ENCODE data around the gene ZNF608.

ZNF608 gene

DNA sequence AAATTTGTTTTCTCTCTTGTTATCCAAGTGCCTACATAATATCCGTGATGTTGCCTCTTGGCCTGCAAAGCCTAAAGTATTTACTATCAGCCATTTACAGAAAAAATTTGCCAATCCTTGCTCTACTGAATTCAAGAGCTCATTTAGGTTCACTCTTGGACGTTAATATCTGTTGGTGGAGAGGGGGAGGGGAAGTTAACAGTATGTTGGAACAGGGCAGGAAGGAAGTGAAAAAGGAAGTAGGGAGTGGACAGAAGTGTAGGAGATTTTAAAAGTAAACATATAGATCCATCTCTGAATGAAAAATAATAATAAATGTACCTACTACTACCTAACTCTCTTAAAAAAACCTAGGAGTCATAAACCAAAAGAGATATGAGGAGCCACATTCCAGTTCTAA is 32.8 kb downstream of the ZNF608 start:
- no peak for DNase-seq

DNA sequence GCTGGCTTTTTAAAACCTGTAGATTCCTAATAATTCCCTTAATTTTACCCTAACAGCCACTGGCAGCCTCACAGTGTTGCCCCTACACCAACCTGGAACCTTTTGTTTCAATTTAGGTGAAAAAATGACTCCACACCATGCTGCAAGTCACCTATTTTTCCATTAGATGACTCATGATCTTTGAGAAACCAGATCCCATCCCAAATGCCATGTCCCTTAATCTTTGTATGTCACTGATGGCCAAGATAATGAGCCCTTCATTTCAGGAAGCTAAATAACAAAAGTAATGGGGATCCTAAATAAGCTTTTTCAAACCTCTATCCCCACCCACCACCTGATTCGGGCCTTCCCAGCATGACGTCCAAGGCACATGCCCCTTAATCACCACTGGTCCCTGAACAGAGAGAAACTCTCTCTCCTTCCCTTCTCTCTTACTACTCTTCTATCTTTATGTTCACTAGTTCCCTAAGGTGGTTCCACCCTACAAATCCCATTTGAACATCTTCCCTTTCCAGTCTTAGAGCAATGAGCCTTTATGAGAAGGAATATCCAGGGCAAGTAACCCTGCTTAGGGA is 33.6 kb downstream of the ZNF608 start:
- DNase-seq: no peak

DNA sequence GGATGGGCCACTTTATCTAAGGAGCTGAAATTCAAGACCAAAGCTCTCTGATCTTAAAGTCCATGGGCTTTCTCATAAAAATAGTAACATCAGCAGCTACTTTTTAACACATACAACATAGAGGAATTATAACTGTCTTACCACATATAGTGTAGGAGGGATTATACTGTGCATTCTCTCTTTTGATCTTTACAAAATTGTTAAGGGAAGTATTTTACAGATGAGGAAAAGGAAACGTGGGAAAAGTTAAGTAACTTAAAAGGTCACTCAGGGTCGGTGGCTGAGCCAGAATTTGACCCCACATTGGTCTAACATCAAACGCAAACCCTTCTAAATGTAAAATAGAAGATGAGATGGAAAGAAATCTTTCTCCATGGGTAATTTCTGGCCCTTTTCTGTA is 38.4 kb downstream of the ZNF608 start:
- no peak for DNase-seq

DNA sequence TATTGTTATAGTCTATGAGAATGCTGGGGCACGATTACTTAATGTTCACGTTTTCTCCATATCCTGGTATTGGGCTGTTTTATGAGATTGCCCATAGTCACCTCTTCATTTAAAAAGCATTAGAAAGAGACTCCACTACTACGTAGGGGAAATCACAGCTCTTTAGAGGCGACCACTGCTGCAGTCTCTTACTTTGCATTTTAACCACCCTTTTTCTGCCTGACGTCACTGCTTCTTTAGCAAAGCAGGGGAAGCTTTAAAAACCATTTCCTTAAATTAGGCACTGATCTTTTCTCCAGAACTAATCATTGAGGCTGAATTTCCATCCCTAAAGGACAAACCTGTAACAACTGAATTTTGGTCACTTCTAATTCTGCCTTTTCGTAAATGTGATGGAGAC is 38.9 kb downstream of the ZNF608 start:
- DNase-seq: no peak

DNA sequence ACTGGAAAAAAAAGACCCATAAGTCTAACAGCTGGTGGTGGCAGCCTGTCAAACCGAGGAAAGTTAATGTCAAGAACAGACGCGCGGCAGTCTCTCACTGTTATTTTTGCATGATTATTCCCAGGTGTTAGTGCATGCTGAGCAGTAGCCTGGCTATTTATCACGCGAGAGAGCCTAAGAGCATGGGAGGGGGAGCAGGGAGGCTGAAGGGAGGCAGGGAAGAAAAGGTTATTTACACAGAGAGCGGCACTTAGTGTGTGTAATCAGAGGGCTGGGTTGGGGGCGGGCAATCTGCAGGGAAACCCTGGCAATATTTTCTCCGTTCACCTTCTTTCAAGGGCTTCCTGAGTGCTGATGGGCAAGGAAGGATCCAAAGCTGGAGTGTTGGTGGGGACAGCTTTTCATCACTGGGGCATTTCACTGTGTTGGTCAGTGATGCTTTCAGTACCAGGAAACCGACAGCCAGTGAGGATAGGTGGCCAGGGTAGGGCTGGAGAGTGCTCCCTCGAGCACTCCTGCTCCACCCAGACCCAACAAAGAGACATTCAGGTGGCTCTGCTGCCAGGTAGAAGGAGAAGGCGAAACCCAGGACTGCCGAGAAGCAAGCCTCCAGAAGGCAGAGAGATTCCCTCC is 39.6 kb downstream of the ZNF608 start:
- no peak for DNase-seq

DNA sequence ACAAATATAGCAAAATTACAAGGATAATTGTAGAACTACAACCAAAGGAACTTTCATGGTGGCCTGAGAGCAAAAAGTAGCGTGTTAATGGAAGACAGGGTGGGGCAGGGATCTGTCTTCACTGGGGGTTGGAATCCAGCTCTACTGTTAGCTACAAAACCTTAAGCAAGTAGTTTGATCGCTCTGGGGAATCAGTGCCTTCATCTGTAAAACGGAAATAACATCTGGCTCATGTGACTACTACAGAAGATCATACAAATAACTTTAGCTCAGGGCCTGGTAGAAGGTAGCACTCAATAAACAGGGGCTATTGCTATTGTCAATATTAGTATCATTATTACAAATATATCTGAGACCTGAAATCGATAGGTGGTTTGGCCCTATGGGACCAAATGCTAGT is 40.4 kb downstream of the ZNF608 start:
- DNase-seq: no peak

DNA sequence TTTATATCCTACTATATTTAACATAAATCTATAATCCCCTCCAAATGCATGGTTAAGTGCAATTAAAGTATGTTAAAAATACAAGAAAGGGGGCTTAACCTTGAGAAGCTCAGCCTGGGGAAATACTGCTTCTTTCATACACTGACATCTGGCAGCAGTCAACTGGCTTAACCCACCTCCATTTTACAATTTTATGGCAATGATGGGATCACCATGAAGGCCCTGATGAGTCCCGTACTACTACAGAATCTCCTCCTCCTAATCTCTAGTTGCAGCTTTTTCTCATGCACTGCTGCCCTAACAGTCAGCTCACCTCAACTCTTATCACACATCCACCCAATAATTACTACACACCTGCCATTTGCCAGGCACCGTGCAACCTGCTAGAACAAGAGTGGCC is 40.9 kb downstream of the ZNF608 start:
- no peak for DNase-seq

DNA sequence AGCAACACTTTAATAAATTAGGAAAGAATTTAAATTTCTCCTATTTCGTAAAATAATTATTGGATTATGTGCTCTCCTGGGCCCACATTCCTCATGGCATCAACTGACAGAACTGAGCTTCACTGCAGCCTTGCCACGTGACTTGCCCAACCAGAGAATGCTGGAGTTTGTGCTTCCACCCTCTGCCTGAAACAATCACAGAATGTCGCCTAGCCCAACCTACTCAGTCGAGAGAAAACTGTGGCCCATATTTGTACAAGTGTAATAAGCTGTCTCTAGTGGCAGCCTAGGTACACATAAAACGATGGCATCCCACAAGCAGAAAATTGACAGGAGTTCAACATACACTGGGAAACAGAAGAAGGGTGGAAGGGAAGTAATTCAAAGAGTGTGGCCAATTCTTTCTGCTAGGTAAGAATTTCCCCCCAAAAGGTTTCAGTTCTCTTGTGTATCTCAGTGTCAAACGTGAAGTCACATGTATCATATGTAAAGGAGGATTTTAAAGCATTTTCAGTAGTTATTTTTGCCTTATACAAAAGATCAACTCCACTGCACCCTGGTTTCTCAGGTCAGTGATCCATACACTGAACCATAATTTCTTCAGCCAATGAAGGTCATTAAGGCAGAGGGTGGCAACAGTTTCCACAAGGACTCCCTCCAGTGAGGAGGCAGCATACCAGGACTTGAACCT is 41.7 kb downstream of the ZNF608 start:
- no peak for DNase-seq

DNA sequence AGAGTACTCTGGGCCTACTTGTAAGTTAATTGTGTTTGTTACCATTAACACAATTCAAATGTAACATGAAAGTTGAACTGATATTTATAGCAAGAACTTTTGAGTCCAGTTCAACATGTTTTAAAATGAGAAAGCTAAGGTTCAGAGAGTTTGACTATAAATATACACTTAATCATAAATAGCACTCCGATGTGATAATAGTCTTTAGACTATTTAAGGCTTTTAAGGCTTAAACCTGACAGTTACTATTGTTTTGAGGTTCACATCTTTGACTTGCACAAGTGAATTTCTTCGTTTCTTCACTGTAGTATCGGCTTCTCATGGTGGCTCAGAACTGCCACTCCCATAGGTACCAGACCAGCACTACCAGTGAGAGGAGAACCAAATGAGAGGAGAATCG is 42.4 kb downstream of the ZNF608 start:
- no peak for DNase-seq

DNA sequence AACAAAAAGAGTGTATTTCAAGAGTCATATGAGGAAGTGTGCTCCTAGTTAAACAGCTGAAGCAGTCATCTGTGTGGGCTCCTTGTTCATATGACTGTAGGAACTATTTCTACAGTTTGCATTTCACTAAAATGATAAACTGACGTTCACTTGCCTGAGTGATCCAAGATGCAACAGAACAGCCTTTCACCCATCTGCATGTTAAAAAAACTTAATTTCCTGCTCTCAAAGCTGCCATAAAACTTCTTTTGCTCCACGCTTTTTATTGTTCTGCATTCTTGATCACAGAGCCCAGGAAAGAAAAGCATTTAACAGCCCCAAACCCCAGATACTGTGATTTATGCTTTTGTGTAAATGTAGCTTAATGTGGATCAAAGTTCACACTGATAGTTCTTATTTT is 43.9 kb downstream of the ZNF608 start:
- no peak for DNase-seq

DNA sequence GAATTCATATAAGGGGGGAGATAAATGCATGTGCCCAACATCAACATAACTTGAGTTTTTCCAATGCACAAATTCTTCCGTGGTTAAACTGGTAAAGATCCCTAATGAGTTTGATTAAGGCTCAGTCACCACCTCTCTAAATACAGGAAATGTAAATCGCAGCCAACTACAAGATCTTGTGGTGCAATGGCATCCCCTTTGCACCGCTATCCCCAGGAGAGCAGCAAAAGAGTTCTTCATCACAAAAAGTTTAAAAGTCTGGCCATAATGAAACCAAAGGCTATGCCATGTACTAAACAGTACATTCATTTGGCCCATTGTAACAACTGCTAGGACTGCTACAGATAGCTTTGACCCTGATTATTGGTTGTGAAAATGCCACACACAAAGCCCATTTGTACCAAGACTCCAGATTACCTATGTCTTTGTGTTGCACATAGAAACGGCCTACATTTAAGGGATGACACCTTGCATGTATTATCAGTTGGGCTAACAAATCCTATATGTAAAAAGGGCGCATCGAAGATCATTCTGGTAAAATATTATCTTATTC is 44.5 kb downstream of the ZNF608 start:
- no peak for DNase-seq

DNA sequence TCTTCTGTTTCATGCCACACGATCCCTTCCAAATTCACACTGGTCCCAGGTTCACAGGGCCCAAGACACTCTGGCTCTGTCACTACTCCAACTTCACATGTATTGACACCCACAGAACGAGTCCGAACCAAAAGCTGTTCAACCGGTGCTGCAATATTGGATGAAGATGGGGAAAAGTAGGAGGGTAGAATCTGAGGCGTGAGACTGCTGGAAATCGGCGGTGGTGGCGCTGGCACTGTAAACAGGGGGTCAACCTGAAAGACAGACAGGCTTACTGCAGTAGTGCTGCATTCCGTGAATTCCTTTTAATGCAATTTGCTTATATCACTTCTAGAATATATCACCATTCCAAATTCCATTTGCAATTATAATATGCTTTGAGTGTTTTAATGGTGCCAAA is 45.4 kb downstream of the ZNF608 start:
- DNase-seq: no peak

DNA sequence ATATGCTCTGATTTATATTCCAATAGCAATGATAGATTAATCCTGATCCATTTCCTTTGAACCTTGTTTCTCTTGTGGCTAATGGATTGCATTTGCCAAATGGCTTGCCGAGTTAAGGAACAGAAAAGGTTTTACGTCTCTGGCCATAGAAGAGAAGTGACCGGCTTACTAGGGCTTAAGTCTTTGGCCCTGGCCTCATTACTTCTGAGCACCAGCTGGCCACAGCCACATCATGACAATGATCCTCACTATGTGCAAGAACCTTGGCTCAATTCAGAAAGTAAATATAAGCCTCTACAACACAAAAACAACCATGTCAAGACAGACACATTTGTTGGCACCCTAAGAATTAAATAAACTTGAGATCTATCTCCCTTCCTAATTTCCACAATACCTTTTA is 46.1 kb downstream of the ZNF608 start:
- DNase-seq: no peak

DNA sequence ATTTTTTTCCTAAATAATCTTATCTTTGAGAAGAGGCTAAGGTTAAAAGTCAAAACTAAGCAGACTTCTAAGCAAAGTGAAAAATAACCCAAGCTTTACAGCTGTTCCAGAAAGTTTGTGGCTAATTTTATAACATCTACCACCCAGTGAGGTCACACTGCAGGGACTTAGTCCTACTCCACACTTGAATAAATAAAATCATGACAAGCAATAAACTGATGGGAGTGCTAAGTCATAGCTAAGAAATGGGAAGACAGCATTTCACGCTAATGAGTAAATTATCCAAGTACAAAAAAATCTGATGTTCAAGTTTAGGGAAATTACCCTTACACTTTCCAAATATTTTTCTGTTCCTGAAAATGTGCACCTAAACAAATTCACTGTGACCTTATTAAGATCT is 47.7 kb downstream of the ZNF608 start:
- no peak for DNase-seq

DNA sequence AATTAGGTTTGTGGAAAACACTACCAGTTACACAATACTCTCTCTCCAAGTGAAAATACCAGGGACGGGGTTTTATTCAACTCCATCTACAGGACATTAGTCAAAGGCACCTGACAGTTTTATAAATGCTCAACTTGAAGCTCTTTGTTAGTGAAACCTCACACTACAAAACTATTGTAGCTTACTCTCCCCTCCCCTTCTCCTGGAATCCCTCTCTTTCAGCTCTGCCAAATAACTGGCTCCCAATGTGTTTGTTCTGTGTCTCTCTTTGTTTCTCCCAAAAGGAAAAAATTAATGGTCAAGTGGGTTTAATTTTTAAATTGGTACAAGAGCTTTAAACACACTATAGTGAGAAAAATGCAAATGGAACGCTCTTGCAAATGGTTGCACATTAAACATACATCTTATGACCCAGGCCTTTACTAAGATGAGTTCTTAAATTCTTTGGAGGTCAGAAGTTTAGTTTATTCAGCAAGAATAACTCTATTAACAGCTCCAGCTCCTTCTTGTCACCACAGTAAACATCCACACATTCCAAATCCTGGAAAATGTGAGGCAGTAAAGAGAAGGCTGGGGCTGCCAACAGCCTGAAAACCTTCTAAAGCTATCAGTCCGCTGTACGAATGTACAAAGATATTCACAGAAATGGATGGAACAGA is 48.4 kb downstream of the ZNF608 start:
- DNase-seq: no peak

DNA sequence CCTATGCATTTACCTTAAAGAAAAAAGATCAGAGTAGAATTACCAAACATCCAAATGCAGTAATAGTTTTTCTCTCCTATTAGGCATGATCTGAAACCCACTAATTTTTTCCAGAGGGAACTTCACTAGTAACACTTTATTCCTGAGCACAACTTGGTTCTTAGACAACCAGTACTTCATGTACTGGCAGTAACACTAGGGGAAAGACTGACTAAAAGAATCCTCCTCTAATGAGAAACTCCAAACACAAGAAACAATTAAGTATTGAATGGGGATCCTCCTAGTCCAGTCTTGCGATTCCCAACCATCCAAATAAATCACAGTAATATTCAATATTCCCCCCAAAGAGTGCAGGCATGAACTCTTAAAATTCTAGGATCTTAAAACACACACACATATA is 48.9 kb downstream of the ZNF608 start:
- DNase-seq: no peak

DNA sequence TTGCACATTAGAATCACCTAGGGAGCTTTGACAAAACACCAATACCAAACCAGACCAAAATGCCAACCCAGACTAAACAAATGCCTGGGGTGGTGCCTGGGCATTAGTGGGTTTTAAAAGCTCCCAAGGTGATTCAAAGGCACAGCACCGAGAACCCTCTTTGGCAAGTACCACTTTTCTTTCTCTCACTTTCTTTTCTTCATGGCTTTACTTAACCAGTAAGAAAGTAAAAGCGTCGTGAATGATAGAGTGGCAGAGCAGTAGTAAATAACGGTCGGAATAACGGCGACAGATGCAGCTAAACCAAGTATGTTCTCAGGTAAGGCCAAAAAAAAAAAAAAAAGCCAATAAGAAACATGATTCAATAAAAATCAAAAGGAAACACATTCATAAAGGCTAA is 49.5 kb downstream of the ZNF608 start:
- DNase-seq: no peak

Data from CD4-positive, alpha-beta T cell treated with Interleukin-17A for 1 hour (primary cell).